Psoas muscle (tissue), 8 donors: ENCODE measurements around the gene COX11. TPM values are rescaled to one million over a fixed set of nuclear protein-coding genes. Genes with fewer than 3 reads are reported as not detected.

ENCODE experiments used
- ATAC-seq, 4 donors: fragments of 200-7000 bp; cut with Tn5 transposase; one replicate each; pipeline ENCODE4 v1.9.1; 2020; ENCODE audit warnings: moderate library complexity in 3 of 4, mild to moderate bottlenecking in 2 of 4
- DNase-seq, 2 donors: peaks; one replicate each; pipeline ENCODE4 v3.0.0-alpha.2; 2020
- H3K27ac ChIP-seq: fragments of 200-600 bp; one replicate; pipeline ENCODE4 v1.8.0; 2022
- H3K27me3 ChIP-seq, 3 donors: fragments of 200-600 bp in 1 of 3; one replicate each; pipeline versions ENCODE4 v1.6.1 to v1.8.0; 2013 to 2022; ENCODE audit warnings: low read length in 2 of 3, mild to moderate bottlenecking in 2 of 3, moderate library complexity in 1 of 3; ENCODE audit not compliant: insufficient read depth in 3 of 3
- H3K36me3 ChIP-seq, 2 donors: fragments of 200-600 bp in 1 of 2; one replicate each; pipeline versions ENCODE4 v1.6.1 to v1.8.0; 2013 to 2022; ENCODE audit warnings: low read depth in 1 of 2, mild to moderate bottlenecking in 1 of 2, moderate library complexity in 1 of 2; ENCODE audit not compliant: insufficient read depth in 1 of 2
- H3K4me1 ChIP-seq: fragments of 200-600 bp; one replicate; pipeline ENCODE4 v1.8.0; 2022
- H3K4me3 ChIP-seq: fragments of 200-600 bp; one replicate; pipeline ENCODE4 v1.8.0; 2022; ENCODE audit warnings: mild to moderate bottlenecking
- H3K9me3 ChIP-seq: fragments of 200-600 bp; one replicate; pipeline ENCODE4 v1.8.0; 2022
- CTCF ChIP-seq: fragments of 200-600 bp; IDR thresholded peaks from one replicate; pipeline ENCODE4 v1.8.0; 2022; ENCODE audit warnings: antibody characterized with exemption
- WGBS, 3 donors: extraction: QIAGEN DNeasy Blood & Tissue Kit; methylation state at CpG; one replicate each; pipeline versions ENCODE4 v1.1.6 to v1.1.7; 2013; 5-methylcytosine and 5-hydroxymethylcytosine counted together
- intact Hi-C, 2 donors: fragments of 100-400 bp; cut with DNase I; formaldehyde crosslinking; loops; one replicate each; pipeline versions ENCODE4 v1.11.0 to v1.14.2; 2022
- polyA plus RNA-seq, 3 donors: library from polyadenylated mRNA; stranded (reverse); fragments of 200-250 nt; gene quantifications; one replicate each; pipeline ENCODE4 v1.2.3, GENCODE V29; 2013
- total RNA-seq, 4 donors: library from RNA; stranded (reverse); fragmentation: NEBNext Ultra II Directional in 2 of 4; extraction: Animal tissue kit (Norgen Biotek cat#: 25700) in 2 of 4; gene quantifications; one replicate each; pipeline versions ENCODE4 v1.2.1 to v1.2.4, GENCODE V29; 2021 to 2023
- donor health status: healthy with polysubstance abuse.
- donor health status: DM: no; HTN: no; CAD: no; lungs with moderate emphysema.
- donor health status: Bipolar disorder and iron deficiency.
- donor health status: healthy.
- donor health status: DM: yes; HTN: yes; CAD: no.
- donor health status: DM: no; HTN: no; CAD: no.
- donor health status: DM: no; HTN: no; CAD: no.
- donor health status: DM: yes; HTN: yes; CAD: no.

The COX11 gene
- total and polyA plus RNA-seq, 7 donors = 28.0 to 64.5 (median 42.7) TPM

DNA sequence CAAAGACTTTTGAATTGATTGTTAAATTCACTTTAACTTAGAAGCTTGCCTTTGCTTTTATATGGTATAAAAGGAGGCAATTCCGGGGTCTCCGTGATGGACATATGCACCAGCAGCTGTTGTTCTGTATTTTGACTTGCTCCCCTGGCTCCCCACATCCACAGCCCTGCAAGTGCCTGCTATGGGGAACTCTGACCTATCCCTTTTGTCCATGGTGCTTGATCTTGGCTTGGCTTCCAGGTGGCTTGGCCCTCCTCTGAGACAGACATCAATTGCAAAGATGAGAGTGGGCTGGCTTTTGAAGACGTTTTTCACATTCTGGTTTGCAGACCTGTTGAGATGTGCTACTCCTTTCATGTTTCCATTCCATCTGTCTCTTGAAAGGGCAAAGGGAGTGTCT, 40.9 kb downstream of the COX11 start:
- no peak for DNase-seq
- no peak for ATAC-seq
- Histone ChIP-seq H3K9me3 (no peaks in the 10 kb centered on the region), H3K36me3 (peaks cover 0 to 10% of the 10 kb centered on the region in 2 donors), H3K4me1 (peaks cover 3% of the 10 kb centered on the region), H3K27ac (no peak overlapping the region), H3K27me3 (no peaks in the 10 kb centered on the region), H3K4me3 (no peak overlapping the region)
- 76 to 79% (median 77%) methylated on average over 3 of the region's 3 CpGs for WGBS, 3 donors
- no peak for TF ChIP-seq CTCF
- intact Hi-C loops = no loop called here

- Histone ChIP-seq H3K36me3 (no peaks in the 10 kb centered on the region), H3K27ac (no peak overlapping the region), H3K9me3 (no peaks in the 10 kb centered on the region), H3K4me1 (peaks cover 3% of the 10 kb centered on the region), H3K4me3 (no peak overlapping the region), H3K27me3 (no peaks in the 10 kb centered on the region)
- intact Hi-C loops = no loop called here
- ATAC-seq (peak in 3 of 4 donors; percentile 84 to 89 (median 88)), DNase-seq (no peak)
- no peak for TF ChIP-seq CTCF
- WGBS, 3 donors = 47 to 76% (median 56%) methylated on average over 5 of the region's 5 CpGs
These were observed 44.0 kb downstream of the COX11 start for GRCh38 chr17:54924405-54924804.

DNA sequence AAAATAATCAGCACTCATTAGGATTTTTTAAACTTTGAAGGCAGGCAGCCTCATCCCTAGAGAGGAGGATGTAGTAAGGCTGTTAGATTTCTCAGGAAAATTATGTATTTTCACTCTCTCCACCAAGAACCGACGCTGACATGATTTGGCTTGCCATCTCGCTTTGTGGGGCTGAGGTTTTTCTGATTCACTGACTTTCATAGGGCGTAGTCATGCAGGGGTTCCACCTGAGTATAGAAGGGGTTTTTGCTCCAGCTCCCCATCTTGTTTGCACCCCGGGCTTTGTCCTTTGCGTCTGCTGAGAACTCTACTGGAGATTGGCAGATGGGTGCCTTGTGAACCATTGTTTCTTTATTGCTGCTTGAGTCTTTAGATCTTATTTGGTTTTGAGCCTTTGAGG, 47.6 kb downstream of the COX11 start:
- no peak overlapping the region for H3K4me3 ChIP-seq
- H3K27ac ChIP-seq = no peak overlapping the region
- DNase-seq (no peak), ATAC-seq (no peak)
- peaks cover 9% of the 10 kb centered on the region for H3K9me3 ChIP-seq
- TF ChIP-seq CTCF = no peak
- peaks cover 0 to 27% of the 10 kb centered on the region in 2 donors for H3K36me3 ChIP-seq
- intact Hi-C loops = no loop called here
- peaks cover 3% of the 10 kb centered on the region for H3K4me1 ChIP-seq
- WGBS, 3 donors = 83 to 96% (median 84%) methylated on average over 6 of the region's 6 CpGs
- no peaks in the 10 kb centered on the region for H3K27me3 ChIP-seq

- intact Hi-C loops = no loop called here
- no peak overlapping the region for H3K27ac ChIP-seq
- H3K4me1 ChIP-seq = no peaks in the 10 kb centered on the region
- H3K9me3 ChIP-seq = peaks cover 9% of the 10 kb centered on the region
- DNase-seq = no peak
- no peaks in the 10 kb centered on the region for H3K27me3 ChIP-seq
- peaks cover 0 to 41% of the 10 kb centered on the region in 2 donors for H3K36me3 ChIP-seq
- TF ChIP-seq CTCF = no peak
- ATAC-seq = no peak
- H3K4me3 ChIP-seq = no peak overlapping the region
These were observed 49.0 kb downstream of the COX11 start for GRCh38 chr17:54919425-54919824.

DNA sequence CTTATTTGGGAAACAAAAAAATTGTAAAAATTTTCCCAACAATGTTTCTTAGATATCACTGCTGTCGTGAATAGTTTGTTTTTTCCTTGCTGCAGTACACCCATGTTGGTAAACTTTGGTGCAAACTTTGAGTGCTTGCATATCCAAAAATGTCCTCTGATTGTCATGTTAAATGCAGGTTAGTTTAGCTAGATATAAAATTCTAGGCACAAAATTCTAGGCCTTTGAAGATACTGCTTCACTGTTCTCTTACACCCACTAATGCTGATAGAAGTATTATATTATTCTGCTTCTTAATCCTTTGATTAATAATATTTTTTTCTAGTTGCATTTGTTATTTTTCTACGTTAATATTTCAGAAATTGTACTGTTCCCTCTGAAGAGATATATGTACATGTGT, 51.7 kb downstream of the COX11 start:
- H3K4me3 ChIP-seq = no peak overlapping the region
- H3K27me3 ChIP-seq = no peaks in the 10 kb centered on the region
- DNase-seq = no peak
- H3K9me3 ChIP-seq = peaks cover 9% of the 10 kb centered on the region
- H3K4me1 ChIP-seq = no peaks in the 10 kb centered on the region
- ATAC-seq = no peak
- TF ChIP-seq CTCF = no peak
- 84 to 93% (median 87%) methylated on average over 2 of the region's 2 CpGs for WGBS, 3 donors
- H3K36me3 ChIP-seq = peaks cover 0 to 55% of the 10 kb centered on the region in 2 donors
- intact Hi-C loops = no loop called here
- H3K27ac ChIP-seq = no peak overlapping the region
